Measurements from ENCODE around the gene PPARD.

- TF ChIP-seq FOXP2 (optimal IDR thresholded peaks at IDR 0.05; ENCODE audit: borderline replicate concordance, extremely low read depth, extremely low read length, insufficient read depth) (no peak), TAF1 (IDR thresholded peaks at IDR 0.05; ENCODE audit: borderline replicate concordance, insufficient read depth, low read length) (no peak)
Measured at GRCh38 chr6:35443341-35444030, 101.1 kb downstream of the PPARD start.

All from PFSK-1 (cell line).